HG02571 (cell line): ENCODE data around the gene PCDHGC5.
A peak's percentile ranks its signal among the peaks of the same experiment; 100 is the strongest.

Experiments
- ATAC-seq: cut with Tn5 transposase; IDR thresholded peaks from one replicate; pipeline ENCODE4 v1.9.1; 2021; ENCODE audit warnings: mild to moderate bottlenecking, moderate library complexity; ENCODE audit not compliant: unreplicated experiment

Gene PCDHGC5

GRCh38 chr5:141490271-141490670, 1.4 kb downstream of the PCDHGC5 start:
- ATAC-seq, result no peak

- ATAC-seq, result no peak
Observed at GRCh38 chr5:141490771-141491170, 1.9 kb downstream of the PCDHGC5 start.

GRCh38 chr5:141491323-141492167, 2.7 kb downstream of the PCDHGC5 start:
- no peak for ATAC-seq

GRCh38 chr5:141492168-141492885, 3.4 kb downstream of the PCDHGC5 start:
- ATAC-seq, result no peak

GRCh38 chr5:141493500-141494422, 4.9 kb downstream of the PCDHGC5 start:
- no peak for ATAC-seq

GRCh38 chr5:141494761-141495452, 6.0 kb downstream of the PCDHGC5 start:
- ATAC-seq, result no peak

- no peak for ATAC-seq
Observed at GRCh38 chr5:141495453-141495811, 6.6 kb downstream of the PCDHGC5 start.

GRCh38 chr5:141496038-141496437, 7.2 kb downstream of the PCDHGC5 start:
- ATAC-seq, result no peak

- ATAC-seq, result no peak
Observed at GRCh38 chr5:141501761-141502160, 12.9 kb downstream of the PCDHGC5 start.

- ATAC-seq, result no peak
Observed at GRCh38 chr5:141503681-141504080, 14.8 kb downstream of the PCDHGC5 start.

- no peak for ATAC-seq
Observed at GRCh38 chr5:141504216-141504615, 15.3 kb downstream of the PCDHGC5 start.

GRCh38 chr5:141506381-141507155, 17.7 kb downstream of the PCDHGC5 start:
- ATAC-seq, result no peak

GRCh38 chr5:141507387-141508091, 18.7 kb downstream of the PCDHGC5 start:
- peak; percentile 37 for ATAC-seq

- ATAC-seq, result no peak
Observed at GRCh38 chr5:141508440-141508797, 19.5 kb downstream of the PCDHGC5 start.

- no peak for ATAC-seq
Observed at GRCh38 chr5:141508798-141509611, 20.1 kb downstream of the PCDHGC5 start.

GRCh38 chr5:141510160-141510559, 21.3 kb downstream of the PCDHGC5 start:
- ATAC-seq, result no peak

GRCh38 chr5:141510850-141511601, 22.1 kb downstream of the PCDHGC5 start:
- ATAC-seq, result peak; percentile 28
